Thyroid gland (tissue), 4 donors: ENCODE data around the gene UFD1.

Experiments used
- POLR2A ChIP-seq, 2 donors: fragments of 450-650 bp; IDR thresholded peaks; one replicate each; pipeline ENCODE4 v1.6.1; 2017; ENCODE audit warnings: antibody characterized with exemption in 2 of 2, mild to moderate bottlenecking in 2 of 2, moderate library complexity in 1 of 2
- TF ChIP-seq, protein P1 (sequence below), 6 experiments: fragments of 200-600 bp in 3 of 6; fragments of 450-650 bp in 3 of 6; sonication (generic) in 3 of 6; IDR thresholded peaks; one replicate each; pipeline ENCODE4 v1.5.1; 2016 to 2019; ENCODE audit warnings: antibody characterized with exemption in 6 of 6, mild to moderate bottlenecking in 2 of 6, inconsistent platforms in 1 of 6, moderate library complexity in 1 of 6

DNA sequence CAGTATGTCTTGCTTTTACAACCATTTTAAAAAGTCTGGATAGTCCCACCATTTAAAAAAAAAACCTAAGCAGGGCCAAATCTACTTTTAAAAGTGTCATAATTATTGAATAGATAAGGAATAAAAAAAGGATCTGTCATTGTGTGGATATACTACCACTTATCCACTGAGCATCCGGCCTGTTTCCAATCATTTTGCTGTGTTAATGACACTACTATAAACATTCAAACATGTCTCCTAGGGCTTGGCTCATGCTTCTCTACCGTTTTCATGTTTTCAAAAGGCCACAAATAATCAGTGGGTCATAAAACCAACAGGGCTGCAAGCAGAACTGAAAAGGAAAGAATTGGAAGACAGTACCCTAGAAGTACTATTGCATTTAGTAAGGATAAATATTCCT is 19.0 kb downstream of the UFD1 start:
- TF ChIP-seq, protein P1, sequence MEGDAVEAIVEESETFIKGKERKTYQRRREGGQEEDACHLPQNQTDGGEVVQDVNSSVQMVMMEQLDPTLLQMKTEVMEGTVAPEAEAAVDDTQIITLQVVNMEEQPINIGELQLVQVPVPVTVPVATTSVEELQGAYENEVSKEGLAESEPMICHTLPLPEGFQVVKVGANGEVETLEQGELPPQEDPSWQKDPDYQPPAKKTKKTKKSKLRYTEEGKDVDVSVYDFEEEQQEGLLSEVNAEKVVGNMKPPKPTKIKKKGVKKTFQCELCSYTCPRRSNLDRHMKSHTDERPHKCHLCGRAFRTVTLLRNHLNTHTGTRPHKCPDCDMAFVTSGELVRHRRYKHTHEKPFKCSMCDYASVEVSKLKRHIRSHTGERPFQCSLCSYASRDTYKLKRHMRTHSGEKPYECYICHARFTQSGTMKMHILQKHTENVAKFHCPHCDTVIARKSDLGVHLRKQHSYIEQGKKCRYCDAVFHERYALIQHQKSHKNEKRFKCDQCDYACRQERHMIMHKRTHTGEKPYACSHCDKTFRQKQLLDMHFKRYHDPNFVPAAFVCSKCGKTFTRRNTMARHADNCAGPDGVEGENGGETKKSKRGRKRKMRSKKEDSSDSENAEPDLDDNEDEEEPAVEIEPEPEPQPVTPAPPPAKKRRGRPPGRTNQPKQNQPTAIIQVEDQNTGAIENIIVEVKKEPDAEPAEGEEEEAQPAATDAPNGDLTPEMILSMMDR (IDR thresholded peaks at IDR 0.05) = no peak
- no peak for TF ChIP-seq POLR2A (IDR thresholded peaks at IDR 0.05)
